HG03097 (cell line): ENCODE measurements around the gene C21orf91.
"Not testable (repeated sequence)": the region's sequence is repeated elsewhere in the genome, so short reads cannot be mapped to it uniquely, and the experiment has no call there.

Experiments
- ATAC-seq: cut with Tn5 transposase; IDR thresholded peaks from one replicate; pipeline ENCODE4 v1.9.1; 2021; ENCODE audit not compliant: unreplicated experiment, low FRiP score

The C21orf91 gene

DNA sequence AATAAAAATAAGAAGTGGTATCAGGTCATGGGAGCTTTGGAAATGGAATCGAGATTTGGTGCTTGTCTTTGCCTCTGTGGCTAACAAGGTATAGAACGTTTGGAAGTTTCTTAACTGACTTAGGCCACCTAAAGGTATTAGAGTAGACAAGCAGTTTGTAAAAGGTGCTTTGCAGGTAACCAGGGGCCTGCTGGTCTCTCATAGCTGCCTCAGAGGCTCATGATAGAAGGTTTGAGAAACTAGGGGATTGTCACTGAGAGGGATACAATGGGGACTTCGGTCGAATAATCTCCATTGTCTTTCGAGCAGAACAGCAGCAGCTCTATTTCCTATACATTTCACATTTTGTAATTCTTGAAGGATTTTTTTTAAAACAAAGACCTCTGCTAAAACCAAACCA is 37.6 kb downstream of the C21orf91 start:
- ATAC-seq: no peak

DNA sequence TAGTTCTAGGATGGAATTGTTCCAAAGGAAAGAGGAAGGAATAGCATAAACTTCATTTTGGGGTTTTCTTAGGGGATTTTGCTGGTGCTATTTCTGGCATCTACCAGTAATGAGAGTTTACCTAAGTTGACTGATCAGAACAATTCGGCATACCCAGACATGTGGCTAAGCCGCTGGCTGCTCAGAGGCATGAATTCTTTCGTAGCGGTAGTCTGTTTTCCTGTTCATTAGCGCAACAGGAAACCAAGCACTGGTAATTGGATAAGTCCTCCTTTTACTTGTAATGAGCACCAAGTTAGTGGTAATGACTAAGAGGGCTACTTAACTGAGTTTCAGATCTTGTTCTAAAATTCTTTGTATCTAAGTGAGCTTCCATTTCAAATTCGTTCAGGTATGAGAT is 38.6 kb downstream of the C21orf91 start:
- peak; percentile 37 for ATAC-seq

DNA sequence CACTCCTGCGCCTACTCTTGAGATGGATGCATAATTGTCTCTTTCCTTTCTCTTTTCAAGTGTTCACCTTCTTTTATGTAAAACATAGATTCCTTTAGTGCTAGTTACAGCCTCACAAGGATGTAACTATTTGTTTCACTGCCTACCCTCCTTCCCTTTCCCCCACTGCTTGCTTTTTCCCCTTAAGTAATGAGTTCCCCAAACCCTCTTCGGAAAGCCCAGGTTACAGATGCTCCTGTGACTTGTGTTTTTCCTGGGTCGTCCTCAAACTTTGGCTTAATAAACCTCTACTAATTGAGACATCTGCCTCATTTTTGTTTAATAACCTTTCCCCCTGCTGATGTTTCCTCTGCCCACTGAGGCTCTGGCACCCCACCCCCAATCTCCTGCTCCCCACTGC is 39.2 kb downstream of the C21orf91 start:
- no peak for ATAC-seq

DNA sequence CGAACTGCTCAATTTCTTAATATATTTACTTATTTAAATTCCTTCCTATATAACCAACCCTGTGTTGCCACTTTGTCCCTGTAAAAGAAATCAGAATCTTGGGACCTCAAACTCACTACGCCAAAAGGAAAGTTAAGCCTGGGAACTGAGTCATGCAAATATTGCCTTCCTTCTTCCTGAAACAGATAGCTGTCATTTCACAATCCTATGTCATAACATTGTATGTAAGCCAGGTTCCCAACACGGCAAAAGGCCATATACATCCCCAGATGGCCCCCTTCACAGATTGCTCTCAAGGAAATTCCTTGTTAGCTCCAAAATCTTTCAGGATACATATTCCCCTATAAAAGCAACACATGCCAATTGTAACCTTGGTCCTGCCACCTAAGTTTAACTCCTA is 39.7 kb downstream of the C21orf91 start:
- ATAC-seq: no peak

DNA sequence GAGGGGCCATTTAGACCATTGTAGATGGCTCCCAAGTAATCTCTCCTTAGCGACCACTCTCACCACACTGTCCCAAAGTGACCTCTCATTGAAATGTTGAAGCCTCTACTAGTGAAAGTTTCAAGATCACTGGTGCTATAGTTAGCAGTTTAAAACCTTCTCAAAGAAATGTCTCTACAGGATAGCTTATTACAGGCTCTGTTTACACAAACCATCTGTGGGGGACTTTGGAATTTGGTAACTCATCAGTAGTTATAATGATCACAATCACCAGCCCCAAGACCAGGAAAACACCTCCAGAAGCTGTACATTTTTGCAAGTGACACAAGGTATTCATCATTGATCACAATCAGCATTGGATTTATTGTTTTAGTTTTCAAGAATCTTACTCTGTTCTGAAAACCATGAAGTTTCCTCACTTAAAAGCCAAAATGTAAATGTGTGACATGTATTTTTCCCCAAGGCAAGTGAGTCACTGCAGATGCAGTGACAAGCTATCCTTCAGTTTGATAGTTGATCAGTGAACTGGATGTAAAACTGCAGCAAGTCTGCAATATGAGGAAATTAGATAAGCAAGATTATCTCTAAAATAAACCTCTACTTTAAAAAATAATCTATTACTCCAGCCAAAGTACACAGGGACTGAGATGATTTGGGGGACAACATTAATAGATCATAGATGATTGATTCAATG is 41.9 kb downstream of the C21orf91 start:
- ATAC-seq: no peak

DNA sequence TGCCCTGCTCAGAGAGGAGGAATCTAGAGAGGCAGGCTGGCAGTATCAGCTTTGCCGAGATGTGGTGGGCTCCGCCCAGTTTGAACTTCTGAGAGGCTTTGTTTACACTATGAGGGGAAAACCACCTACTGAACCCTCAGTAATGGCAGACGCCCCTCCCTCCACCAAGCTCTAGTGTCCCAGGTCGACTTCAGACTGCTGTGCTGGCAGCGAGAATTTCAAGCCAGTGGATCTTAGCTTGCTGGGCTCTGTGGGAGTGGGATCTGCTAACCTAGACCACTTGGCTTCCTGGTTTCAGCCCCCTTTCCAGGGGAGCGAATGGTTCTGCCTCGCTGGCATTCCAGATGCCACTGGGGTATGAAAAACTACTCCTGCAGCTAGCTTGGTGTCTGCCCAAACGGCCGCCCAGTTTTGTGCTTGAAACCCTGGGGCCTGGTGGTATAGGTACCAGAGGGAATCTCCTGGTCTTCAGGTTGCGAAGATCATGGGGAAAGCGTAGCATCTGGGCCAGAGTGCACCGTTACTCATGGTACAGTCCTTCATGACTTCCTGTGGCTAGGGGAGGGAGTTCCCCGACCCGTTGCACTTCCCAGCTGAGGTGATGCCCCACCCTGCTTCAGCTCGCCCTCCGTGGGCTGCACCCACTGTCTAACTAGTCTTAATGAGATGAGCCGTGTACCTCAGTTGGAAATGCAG is 43.6 kb downstream of the C21orf91 start:
- ATAC-seq: peak; percentile 58

DNA sequence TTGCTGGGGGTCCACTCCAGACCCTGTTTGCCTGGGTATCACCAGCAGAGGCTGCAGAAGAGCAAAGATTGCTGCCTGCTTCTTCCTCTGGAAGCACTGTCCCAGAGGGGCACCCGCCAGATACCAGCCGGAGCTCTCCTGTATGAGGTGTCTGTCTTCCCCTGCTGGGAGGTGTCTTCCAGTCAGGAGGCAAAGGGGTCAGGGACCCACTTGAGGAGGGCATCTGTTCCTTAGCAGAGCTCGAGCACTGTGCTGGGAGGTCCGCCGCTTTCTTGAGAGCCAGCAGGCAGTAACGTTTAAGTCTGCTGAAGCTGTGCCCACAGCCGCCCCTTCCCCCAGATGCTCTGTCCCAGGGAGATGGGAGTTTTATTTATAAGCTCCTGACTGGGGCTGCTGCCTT is 44.1 kb downstream of the C21orf91 start:
- not testable (repeated sequence) for ATAC-seq

DNA sequence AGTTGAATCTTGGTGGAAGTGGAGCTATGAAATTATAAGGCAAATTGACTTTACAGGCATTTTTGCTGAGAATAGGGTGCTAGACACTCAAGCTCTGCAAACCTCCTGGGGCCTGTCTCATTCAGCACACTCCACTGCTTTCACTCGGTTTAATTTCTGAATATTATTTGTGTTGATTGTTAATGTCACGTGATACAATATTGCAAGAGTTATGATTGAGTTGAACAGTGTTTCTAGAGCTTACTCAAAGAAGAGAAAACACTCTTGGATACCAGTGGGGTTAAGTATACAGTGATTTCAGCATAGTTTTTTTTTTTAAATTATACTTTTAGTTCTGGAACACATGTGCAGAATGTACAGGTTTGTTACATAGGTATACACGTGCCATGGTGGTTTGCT is 49.7 kb downstream of the C21orf91 start:
- no peak for ATAC-seq

DNA sequence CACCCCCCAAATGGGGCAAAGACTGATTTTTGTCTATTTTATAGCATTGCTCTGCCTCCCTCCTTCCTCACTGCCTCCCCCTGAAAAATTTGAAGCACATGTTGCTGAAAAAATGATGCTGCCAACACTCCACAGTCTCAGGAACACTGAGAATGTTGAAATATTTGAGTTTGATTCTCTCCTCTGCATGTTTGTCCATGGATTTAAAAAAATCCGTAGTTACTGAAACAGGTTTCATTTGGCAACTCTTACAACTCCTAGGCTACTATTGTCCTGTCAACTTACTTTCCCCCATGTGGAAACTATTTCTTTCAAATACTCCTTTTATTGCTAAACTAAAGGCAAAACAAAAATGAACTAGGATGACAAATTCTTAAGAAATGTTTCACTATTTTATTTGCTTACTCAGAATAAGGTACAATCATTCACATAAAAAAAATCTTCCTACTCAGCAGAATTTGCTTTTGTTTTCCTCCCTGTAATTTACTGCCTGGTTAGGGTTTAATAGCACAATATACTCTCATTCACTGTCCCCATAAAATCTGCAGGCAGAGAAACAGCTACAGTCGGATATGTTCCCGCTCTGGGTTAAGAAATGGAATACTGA is 50.2 kb downstream of the C21orf91 start:
- no peak for ATAC-seq

DNA sequence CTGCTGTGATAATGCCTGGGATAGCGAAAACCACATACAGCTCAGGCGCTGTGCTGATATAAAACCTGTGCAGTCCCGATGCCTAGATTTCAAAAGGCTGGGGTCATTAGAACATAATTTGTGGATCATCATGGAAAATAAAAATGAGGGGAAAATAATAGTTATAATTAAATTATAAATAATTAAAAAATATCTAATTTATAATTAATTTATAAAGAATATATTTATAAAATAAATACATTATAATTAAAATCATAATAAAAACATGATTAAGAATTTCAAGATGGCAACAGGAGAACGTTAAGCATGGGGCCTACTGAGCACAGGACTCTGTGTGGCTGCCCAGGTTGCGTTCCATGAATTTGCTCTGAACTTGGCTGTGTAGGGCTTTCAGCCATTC is 53.9 kb downstream of the C21orf91 start:
- no peak for ATAC-seq

DNA sequence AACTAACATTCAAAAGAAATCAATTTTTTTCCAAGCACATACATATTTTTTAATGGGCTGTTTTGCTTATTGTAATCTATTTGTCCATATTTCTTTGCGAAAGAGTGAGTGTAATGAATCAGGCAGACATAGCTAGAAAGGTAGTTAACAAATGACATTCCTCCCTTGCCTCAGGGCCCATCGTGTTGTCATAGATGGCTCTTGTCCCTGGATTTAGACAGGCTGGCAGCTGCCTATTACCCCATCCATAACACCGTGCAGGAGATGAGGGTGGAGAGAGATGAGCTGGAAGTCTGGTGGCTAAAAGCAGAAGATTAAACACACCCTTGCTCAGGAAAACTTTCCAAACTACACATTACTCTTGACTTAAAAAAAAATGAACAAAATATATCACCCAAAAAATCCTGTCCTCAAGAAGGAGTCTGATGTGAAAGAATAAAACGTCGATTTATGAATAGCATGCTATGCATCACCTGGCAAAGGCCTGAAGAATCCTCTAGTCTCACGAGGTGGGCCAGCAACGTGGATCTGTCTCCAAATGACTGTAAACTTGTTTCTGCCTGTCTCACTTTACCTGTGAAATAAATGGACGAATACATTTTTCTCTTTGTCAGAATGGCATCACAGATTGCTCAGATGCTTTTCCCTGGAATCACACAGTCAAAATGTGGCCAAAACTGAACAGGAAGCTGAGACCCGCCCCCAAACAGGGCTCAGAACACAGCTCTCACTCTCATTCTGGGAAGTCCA is 55.7 kb downstream of the C21orf91 start:
- ATAC-seq: no peak

DNA sequence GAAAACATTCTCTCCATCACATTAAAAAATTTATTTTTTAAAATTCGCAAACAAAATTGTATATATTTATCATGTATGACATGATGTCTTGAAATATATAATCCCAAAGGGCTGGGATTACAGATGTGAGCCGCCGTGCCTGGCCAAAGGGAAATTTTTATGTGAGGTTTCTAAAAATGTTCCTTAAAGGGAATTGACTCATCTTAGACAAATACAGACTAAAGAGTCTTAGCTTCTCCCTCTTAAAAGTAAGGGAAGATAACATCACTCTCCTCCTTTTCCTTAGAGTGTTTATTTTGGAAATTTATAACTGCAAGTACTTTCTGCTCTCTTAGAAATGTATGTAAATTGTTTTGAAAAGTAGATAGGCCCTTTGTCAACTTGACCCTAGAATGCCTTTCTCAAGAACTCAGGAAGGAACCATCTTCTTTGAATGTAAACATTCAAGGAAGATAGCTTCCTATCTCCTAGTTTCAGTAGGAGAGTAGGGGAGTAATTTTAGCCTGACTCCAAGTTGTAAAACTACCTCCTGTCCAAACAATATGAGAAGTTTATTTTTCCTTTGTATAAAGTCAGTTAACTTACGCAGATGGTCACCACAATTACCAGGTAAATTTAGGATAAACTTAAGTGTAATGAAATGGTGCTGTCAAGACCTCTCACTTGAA is 59.5 kb downstream of the C21orf91 start:
- no peak for ATAC-seq

DNA sequence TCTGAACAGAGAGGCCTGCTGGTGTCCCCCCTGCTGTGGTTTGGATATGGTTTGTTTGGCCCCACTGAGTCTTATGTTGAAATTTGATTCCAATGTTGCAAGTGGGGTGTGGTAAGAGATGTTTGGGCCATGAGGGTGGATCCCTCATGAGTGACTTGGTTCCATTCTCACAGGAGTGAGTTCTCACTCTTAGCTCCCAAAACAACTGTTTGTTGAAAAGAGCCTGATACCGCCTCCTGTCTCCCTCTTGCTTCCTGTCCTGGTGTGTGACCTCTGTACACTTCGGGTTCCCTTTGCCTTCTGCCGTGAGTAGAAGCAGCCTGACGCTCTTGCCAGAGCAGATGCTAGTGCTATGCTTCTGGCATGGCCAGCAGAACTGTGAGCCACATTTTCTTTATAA is 60.5 kb downstream of the C21orf91 start:
- no peak for ATAC-seq

DNA sequence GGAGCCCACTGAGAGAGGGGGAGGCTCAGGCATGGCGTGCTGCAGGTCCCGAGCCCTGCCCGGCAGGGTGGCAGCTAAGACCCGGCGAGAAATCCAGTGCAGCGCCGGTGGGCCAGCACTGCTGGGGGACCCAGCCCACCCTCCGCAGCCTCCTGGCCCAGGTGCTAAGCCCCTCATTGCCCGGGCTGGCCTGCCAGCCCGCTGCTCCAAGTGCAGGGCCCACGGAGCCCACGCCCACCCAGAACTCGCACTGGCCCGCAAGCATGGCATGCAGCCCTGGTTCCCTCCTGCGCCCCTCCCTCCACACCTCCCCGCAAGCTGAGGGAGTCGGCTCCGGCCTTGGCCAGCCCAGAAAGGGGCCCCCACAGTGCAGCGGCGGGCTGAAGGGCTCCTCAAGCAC is 61.5 kb downstream of the C21orf91 start:
- ATAC-seq: no peak

DNA sequence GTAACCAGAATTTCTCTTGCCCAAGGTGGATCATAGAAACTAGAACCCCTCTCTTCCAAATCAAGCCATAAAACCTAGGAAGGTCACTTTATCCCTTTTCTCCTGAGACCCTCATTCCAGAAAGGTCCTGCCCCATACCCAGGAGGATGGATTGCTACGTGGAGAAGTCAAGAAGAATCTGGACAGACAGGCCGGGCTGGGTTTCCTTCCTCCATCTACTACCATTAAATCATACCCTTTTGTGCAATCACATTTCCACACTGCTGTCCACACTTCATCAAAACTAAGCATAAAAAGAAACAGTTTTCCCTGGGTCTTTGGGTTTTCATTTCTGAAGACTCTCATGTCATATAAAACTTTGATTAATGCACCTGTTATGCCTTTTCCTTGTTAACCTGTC is 65.4 kb downstream of the C21orf91 start:
- ATAC-seq: no peak

DNA sequence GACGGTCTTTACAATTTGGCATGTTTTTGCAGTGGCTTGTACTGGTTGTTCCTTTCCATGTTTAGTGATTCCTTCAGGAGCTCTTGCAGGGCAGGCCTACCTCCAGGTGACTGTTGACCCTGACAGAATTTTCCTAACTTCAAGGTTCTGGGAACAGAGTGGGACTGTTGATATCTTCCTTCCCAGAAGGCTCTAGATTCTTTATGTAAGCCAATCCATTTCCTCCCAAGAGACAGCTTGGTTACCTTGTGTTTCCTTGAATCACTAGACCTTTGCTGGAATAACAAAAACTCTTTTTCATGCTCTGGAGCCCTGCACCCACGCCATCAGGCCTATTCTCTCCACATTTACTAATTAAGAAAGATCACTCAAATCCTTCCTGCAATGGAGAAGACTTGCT is 67.0 kb downstream of the C21orf91 start:
- no peak for ATAC-seq

DNA sequence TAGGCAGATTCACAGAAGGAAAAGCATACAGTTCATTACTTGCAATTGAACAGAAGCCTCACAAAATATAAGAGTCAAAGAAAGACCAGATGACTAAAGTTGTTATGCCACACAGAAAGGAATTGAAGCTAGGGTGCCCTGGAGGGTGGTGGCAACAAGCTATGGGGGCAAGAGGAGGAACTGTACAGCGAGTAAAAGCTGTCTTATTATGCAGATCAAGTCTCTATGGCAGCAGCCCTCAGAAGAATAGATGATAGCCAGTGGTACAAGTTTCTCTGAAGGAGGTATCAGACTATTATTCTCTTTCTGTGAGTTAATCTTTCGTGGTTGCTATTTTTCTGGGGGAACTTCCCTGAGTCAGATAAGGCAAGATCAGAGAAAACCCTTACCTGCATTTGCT is 72.2 kb downstream of the C21orf91 start:
- ATAC-seq: no peak

DNA sequence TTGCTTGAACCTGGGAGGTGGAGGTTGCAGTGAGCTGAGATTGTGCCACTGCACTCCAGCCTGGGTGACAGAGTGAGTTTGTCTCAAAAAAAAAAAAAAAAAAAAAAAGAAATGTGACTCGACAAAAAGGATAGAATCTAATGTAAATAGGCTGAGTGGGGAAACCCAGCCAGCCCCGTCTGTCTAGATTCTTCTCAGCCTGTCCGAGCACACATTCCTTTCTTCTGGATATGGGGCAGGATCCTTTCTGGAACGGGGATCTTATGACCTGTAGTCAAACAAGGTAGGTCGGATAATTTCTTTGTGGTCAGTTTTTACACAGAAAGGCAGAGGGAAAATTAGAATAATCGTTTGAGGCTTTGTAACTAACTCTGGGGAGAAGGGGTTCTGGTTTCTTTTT is 74.1 kb downstream of the C21orf91 start:
- no peak for ATAC-seq

DNA sequence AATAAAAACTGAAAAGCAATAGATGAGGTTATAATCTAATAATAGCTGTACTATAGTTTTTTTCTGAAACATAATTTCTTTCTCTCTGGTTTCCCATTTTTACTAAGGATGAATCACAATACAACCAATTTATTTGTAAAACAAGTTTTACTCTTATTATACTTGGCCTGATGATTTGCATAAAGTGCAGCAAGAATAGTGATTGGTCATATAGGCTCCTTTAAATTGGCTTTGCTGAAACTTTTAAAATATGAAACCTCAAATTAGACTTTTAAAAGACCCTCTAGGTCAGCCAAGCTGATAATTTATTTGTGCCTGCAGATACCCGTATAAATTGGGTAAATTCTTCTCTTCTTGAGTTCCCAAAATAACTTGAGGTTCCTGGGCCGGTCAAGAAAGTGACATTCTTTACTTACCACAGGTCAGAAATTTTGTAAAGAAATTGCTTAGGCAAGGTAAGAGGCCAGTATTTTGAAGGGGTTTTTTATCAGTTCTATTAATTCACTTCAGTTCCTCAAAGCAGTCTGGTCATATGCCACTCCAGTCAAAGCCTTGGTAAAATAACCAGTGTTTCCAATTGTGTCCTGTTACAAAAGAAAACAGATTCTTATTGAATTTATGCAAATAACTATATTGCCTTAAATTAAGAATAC is 76.1 kb downstream of the C21orf91 start:
- no peak for ATAC-seq

DNA sequence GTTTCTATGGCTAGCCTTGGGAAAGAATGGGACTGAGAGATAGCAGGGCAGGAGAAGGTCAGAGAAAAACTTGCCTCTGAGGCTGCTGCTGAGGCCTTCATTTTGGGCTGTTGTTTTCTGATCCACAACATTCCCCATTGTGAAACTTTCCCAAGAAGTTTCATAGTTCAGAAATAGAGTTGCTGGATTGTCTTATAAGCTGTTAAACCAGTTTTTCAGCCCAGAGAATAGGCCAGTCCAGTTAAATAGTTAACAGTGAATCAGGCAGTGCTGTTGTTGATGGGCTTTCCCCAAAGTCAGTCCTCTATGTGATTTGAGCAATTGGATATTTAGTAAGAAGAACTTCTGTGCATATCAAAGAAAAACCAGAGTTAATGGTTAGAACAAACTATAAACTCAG is 77.0 kb downstream of the C21orf91 start:
- no peak for ATAC-seq
